Mucosa of rectum (tissue), 2 donors: ENCODE measurements around the gene NUP188.

Experiments
- H3K27ac ChIP-seq, 2 donors: one replicate each; pipeline ENCODE4 v1.7.0; 2013; ENCODE audit warnings: inconsistent platforms in 2 of 2, low read depth in 2 of 2, low read length in 2 of 2
- H3K27me3 ChIP-seq, 2 donors: one replicate each; pipeline ENCODE4 v1.7.0; 2013; ENCODE audit warnings: low read length in 2 of 2; ENCODE audit not compliant: control insufficient read depth in 2 of 2, insufficient read depth in 2 of 2
- H3K36me3 ChIP-seq, 2 donors: one replicate each; pipeline ENCODE4 v1.7.0; 2013; ENCODE audit warnings: low read length in 2 of 2; ENCODE audit not compliant: control insufficient read depth in 2 of 2, insufficient read depth in 2 of 2
- H3K4me1 ChIP-seq, 2 donors: one replicate each; pipeline ENCODE4 v1.7.0; 2013; ENCODE audit warnings: low read length in 2 of 2, mild to moderate bottlenecking in 1 of 2; ENCODE audit not compliant: control insufficient read depth in 2 of 2, insufficient read depth in 2 of 2
- H3K4me3 ChIP-seq, 2 donors: one replicate each; pipeline ENCODE4 v1.7.0; 2013; ENCODE audit warnings: low read length in 2 of 2
- H3K9ac ChIP-seq, 2 donors: one replicate each; pipeline ENCODE4 v1.7.0; 2013; ENCODE audit warnings: low read length in 2 of 2, low read depth in 1 of 2, mild to moderate bottlenecking in 1 of 2
- H3K9me3 ChIP-seq, 2 donors: one replicate each; pipeline ENCODE4 v1.7.0; 2013; ENCODE audit warnings: low read length in 2 of 2; ENCODE audit not compliant: control insufficient read depth in 2 of 2
- donor health status: healthy.
- donor health status: Normal muscosa, but diverticular disease.

Gene NUP188

GRCh38 chr9:129006328-129007034 is 59.0 kb downstream of the NUP188 start:
- H3K36me3 ChIP-seq, result peaks cover 59 to 60% of the 10 kb centered on the region in 2 donors
- no peaks in the 10 kb centered on the region for H3K9me3 ChIP-seq
- H3K27ac ChIP-seq, result peak overlapping the region in 1 of 2 donors; percentile 38
- no peaks in the 10 kb centered on the region for H3K27me3 ChIP-seq
- no peaks in the 10 kb centered on the region for H3K4me1 ChIP-seq
- H3K9ac ChIP-seq, result no peak overlapping the region
- no peak overlapping the region for H3K4me3 ChIP-seq

GRCh38 chr9:129007035-129007765 is 59.7 kb downstream of the NUP188 start:
- H3K4me3 ChIP-seq, result no peak overlapping the region
- H3K9ac ChIP-seq, result no peak overlapping the region
- H3K27me3 ChIP-seq, result no peaks in the 10 kb centered on the region
- no peaks in the 10 kb centered on the region for H3K4me1 ChIP-seq
- no peak overlapping the region for H3K27ac ChIP-seq
- peaks cover 58 to 59% of the 10 kb centered on the region in 2 donors for H3K36me3 ChIP-seq
- no peaks in the 10 kb centered on the region for H3K9me3 ChIP-seq

- H3K36me3 ChIP-seq, result peaks cover 58 to 59% of the 10 kb centered on the region in 2 donors
These were observed 60.4 kb downstream of the NUP188 start for GRCh38 chr9:129007766-129008468.

GRCh38 chr9:129008469-129008965 is 61.0 kb downstream of the NUP188 start:
- H3K27me3 ChIP-seq, result no peaks in the 10 kb centered on the region
- H3K9me3 ChIP-seq, result no peaks in the 10 kb centered on the region
- H3K4me3 ChIP-seq, result no peak overlapping the region
- no peaks in the 10 kb centered on the region for H3K4me1 ChIP-seq
- no peak overlapping the region for H3K27ac ChIP-seq
- H3K9ac ChIP-seq, result no peak overlapping the region
- H3K36me3 ChIP-seq, result peaks cover 58 to 60% of the 10 kb centered on the region in 2 donors

More at GRCh38 chr9:129007766-129008468, 60.4 kb downstream of the NUP188 start:
- H3K9me3 ChIP-seq, result no peaks in the 10 kb centered on the region
- no peaks in the 10 kb centered on the region for H3K27me3 ChIP-seq
- H3K9ac ChIP-seq, result no peak overlapping the region
- H3K4me1 ChIP-seq, result no peaks in the 10 kb centered on the region
- no peak overlapping the region for H3K4me3 ChIP-seq
- no peak overlapping the region for H3K27ac ChIP-seq

GRCh38 chr9:129008986-129009583 is 61.6 kb downstream of the NUP188 start:
- Histone ChIP-seq H3K9me3 (no peaks in the 10 kb centered on the region), H3K27ac (no peak overlapping the region), H3K4me3 (no peak overlapping the region), H3K27me3 (no peaks in the 10 kb centered on the region), H3K9ac (no peak overlapping the region), H3K4me1 (no peaks in the 10 kb centered on the region), H3K36me3 (peaks cover 62 to 65% of the 10 kb centered on the region in 2 donors)

- Histone ChIP-seq H3K27me3 (no peaks in the 10 kb centered on the region), H3K9me3 (no peaks in the 10 kb centered on the region), H3K9ac (no peak overlapping the region), H3K4me1 (no peaks in the 10 kb centered on the region), H3K4me3 (no peak overlapping the region), H3K36me3 (peaks cover 65 to 70% of the 10 kb centered on the region in 2 donors), H3K27ac (no peak overlapping the region)
These were observed 62.2 kb downstream of the NUP188 start for GRCh38 chr9:129009584-129010141.

GRCh38 chr9:129010267-129010975 is 62.9 kb downstream of the NUP188 start:
- Histone ChIP-seq H3K4me3 (no peak overlapping the region), H3K36me3 (peaks cover 58 to 68% of the 10 kb centered on the region in 2 donors), H3K9ac (no peak overlapping the region), H3K27me3 (no peaks in the 10 kb centered on the region), H3K9me3 (no peaks in the 10 kb centered on the region), H3K4me1 (no peaks in the 10 kb centered on the region), H3K27ac (no peak overlapping the region)

- Histone ChIP-seq H3K9ac (no peak overlapping the region), H3K27ac (no peak overlapping the region), H3K9me3 (no peaks in the 10 kb centered on the region), H3K27me3 (no peaks in the 10 kb centered on the region), H3K4me1 (no peaks in the 10 kb centered on the region), H3K4me3 (no peak overlapping the region), H3K36me3 (peaks cover 53 to 60% of the 10 kb centered on the region in 2 donors)
These were observed 63.7 kb downstream of the NUP188 start for GRCh38 chr9:129011170-129011569.

GRCh38 chr9:129011761-129012181 is 64.3 kb downstream of the NUP188 start:
- Histone ChIP-seq H3K4me1 (no peaks in the 10 kb centered on the region), H3K4me3 (no peak overlapping the region), H3K27me3 (no peaks in the 10 kb centered on the region), H3K27ac (no peak overlapping the region), H3K9me3 (no peaks in the 10 kb centered on the region), H3K9ac (no peak overlapping the region), H3K36me3 (peaks cover 48 to 59% of the 10 kb centered on the region in 2 donors)
